ENCODE measurements around the gene RBBP8NL.

The RBBP8NL gene

DNA sequence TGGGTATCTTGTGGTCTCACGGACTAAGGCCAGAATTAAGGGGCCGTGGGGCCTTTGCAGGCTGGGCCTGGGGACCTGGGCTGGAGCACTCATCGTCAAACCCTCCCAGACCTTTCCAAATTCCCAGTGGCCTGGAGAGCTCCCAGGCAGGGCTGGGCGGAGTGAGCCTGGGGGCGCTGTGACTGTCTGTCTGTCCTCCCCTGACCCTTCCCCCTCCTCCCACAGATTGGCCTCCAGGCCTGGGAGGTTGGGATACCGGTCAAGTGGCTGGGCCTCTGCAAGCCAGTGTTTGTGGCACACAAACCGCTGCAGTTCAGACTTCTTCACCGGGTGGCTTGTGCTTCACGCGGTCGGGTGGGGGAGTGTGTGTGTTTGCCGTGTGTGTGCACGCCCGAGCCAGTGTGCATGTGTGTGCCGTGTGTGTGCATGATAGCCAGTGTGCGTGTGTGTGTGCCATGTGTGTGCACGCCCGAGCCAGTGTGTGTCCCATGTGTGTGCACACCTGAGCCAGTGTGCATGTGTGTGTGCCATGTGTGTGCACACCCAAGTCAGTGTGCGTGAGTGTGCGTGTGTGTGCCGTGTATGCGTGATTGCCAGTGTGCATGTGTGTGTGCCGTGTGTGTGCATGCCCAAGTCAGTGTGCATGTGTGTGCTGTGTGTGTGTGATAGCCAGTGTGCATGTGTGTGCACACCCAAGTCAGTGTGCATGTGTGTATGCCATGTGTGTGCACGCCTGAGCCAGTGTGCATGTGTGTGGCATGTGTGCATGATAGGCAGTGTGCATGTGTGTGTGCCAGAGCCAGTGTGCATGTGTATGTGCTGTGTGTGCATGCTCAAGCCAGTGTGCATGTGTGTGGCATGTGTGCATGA, 6.3 kb downstream of the RBBP8NL start:
- H3K9me3 ChIP-seq (ENCODE audit: control insufficient read depth, insufficient read depth, low read length), result no peaks in the 10 kb centered on the region
- no peak overlapping the region for H3K4me3 ChIP-seq (ENCODE audit: low read length)
- no peak overlapping the region for H3K27ac ChIP-seq (ENCODE audit: low read length)
- peaks cover 4% of the 10 kb centered on the region; the same call in 1 of the 2 replicates for H3K4me1 ChIP-seq (ENCODE audit: control insufficient read depth, insufficient read depth, low read length)
- DNase-seq (ENCODE audit: low read depth, low spot score), result no peak
- no peaks in the 10 kb centered on the region for H3K36me3 ChIP-seq (ENCODE audit: control insufficient read depth, insufficient read depth, low read length)
- no peaks in the 10 kb centered on the region for H3K27me3 ChIP-seq (ENCODE audit: control insufficient read depth, insufficient read depth, low read length)
- no CpG with 5 or more reads among the region's 24 CpGs for WGBS (ENCODE audit: insufficient coverage, insufficient read length)

GRCh38 chr20:62419759-62420158, 7.6 kb downstream of the RBBP8NL start:
- no CpG with 5 or more reads among the region's 9 CpGs for WGBS (ENCODE audit: insufficient coverage, insufficient read length)
- DNase-seq (ENCODE audit: low read depth, low spot score), result no peak
- no peak overlapping the region for H3K4me3 ChIP-seq (ENCODE audit: low read length)
- no peaks in the 10 kb centered on the region for H3K36me3 ChIP-seq (ENCODE audit: control insufficient read depth, insufficient read depth, low read length)
- H3K27ac ChIP-seq (ENCODE audit: low read length), result no peak overlapping the region
- no peaks in the 10 kb centered on the region for H3K27me3 ChIP-seq (ENCODE audit: control insufficient read depth, insufficient read depth, low read length)
- H3K4me1 ChIP-seq (ENCODE audit: control insufficient read depth, insufficient read depth, low read length), result peaks cover 4% of the 10 kb centered on the region
- no peaks in the 10 kb centered on the region for H3K9me3 ChIP-seq (ENCODE audit: control insufficient read depth, insufficient read depth, low read length)

DNA sequence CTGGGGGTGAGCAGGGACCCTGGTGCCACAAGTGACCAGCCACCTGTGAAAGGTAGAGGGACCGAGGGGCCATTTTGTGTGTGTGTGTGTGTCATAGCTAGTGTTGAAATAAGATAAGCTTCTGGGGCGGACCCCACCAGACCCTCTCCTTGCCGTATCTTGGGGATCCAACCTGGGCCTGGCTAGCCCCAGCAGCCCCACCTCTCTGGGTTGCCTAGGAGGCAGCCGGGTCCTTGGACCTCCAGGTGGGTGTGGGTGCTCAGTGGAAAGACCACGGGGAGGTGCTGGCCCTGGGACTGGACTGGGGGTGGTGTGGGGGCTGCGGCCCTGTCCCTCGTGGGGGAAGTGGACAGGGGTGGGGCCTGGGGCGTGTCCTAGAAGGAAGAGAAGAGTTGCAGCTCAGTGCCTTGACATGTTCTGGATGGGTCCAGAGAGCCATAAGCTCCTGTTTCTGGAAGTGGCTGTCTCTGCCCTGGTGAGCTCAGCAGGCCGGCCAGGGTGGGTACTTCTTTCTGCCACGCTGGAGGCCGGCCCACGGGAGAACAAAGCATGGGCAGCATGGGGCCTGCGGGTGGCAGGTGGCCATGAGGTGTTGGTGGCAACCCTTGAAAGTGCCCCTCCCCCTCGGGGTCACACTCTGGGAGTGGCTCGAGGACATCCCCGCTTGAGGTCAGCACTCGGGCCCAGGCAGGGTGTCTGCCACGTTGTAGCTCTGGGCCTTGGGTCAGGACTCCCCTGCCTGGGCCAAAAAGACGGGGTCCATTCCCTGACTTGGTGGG, 8.4 kb downstream of the RBBP8NL start:
- no peaks in the 10 kb centered on the region for H3K27me3 ChIP-seq (ENCODE audit: control insufficient read depth, insufficient read depth, low read length)
- no peaks in the 10 kb centered on the region for H3K36me3 ChIP-seq (ENCODE audit: control insufficient read depth, insufficient read depth, low read length)
- H3K4me1 ChIP-seq (ENCODE audit: control insufficient read depth, insufficient read depth, low read length), result peaks cover 2% of the 10 kb centered on the region
- H3K9me3 ChIP-seq (ENCODE audit: control insufficient read depth, insufficient read depth, low read length), result no peaks in the 10 kb centered on the region
- no peak overlapping the region for H3K27ac ChIP-seq (ENCODE audit: low read length)
- no peak for DNase-seq (ENCODE audit: low read depth, low spot score)
- no CpG with 5 or more reads among the region's 19 CpGs for WGBS (ENCODE audit: insufficient coverage, insufficient read length)
- H3K4me3 ChIP-seq (ENCODE audit: low read length), result no peak overlapping the region

DNA sequence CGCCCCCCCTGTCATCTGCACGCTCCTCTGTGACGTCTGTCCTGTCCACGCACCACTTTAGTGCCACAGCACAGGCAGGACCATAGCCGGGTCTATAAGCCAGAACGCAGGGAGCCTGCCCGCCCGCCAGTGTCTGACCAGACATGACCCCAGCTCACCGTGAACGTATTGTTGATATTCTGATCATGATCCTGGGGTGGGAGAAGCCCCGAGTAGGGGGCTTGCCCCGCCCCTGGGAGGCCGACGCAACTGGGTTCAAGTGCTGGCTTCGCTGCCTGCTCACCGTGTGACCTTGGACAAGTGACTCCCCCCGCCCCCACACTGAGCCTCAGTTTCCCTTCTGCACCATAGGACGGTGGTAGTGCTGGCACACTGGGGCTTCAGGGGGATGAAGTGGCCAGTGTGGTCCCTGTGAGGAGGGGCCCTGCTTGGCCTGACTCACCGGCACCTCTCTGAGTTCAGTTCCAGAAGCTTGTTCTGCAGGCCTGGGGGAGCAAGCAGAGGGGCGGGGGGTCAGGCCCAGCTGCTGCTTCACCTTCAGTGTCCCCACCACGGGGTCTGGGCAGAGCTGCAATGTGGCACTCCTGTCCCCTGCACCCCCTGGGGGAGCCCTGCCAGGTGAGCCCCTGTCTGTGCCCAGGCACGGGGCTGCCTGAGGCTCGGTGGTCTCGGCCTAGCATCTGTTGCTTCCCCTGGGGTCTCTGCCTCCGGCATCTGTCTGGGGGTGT, 9.2 kb downstream of the RBBP8NL start:
- DNase-seq (ENCODE audit: low read depth, low spot score), result no peak
- Histone ChIP-seq H3K4me1 (ENCODE audit: control insufficient read depth, insufficient read depth, low read length) (peaks cover 2% of the 10 kb centered on the region), H3K27ac (ENCODE audit: low read length) (no peak overlapping the region), H3K9me3 (ENCODE audit: control insufficient read depth, insufficient read depth, low read length) (no peaks in the 10 kb centered on the region), H3K36me3 (ENCODE audit: control insufficient read depth, insufficient read depth, low read length) (no peaks in the 10 kb centered on the region), H3K4me3 (ENCODE audit: low read length) (no peak overlapping the region), H3K27me3 (ENCODE audit: control insufficient read depth, insufficient read depth, low read length) (no peaks in the 10 kb centered on the region)
- no CpG with 5 or more reads among the region's 25 CpGs for WGBS (ENCODE audit: insufficient coverage, insufficient read length)

DNA sequence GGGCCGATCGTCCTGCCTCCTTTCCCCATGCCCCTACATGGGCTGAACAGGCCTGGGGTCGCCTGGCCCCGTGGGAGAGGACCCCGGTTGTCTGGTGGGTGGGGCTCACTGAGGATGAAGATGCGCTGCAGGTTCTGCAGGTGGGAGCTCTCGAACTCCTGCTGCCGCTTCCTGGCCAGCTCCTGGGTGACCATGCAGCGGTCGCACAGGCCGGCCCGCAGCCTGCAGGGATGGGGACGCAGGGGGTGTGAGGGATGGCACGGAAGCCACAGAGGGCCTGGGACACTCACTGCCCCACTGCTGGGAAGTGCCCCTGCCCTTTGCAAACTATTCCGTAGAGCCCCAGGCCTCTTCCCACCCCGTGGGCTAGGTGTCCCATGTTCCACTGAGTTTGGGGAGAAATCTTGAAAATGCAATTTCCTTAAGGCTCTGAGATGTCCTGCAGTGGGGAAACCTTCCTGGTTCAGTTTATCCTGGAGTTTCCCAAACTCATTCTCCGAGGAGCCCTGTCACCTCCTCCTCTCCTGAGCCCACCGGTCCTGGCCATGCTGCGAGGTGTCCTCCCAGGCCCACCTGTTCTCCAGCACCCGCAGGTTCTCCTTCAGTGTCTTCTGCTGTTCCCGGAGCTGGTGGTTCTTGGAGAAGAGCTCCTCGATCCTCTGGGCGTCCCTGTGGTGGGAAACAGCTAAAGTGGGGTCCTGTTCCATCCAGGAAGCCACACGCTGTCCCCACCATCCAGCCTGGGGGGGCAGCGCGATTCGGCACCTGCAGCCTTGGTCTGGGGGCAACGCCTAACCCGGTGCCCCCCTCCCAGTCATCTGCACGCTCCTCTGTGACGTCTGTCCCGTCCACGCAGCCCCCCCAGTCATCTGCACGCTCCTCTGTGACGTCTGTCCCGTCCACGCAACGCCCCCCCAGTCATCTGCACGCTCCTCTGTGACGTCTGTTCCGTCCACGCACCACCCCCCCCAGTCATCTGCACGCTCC, 10.4 kb downstream of the RBBP8NL start:
- Histone ChIP-seq H3K36me3 (ENCODE audit: control insufficient read depth, insufficient read depth, low read length) (no peaks in the 10 kb centered on the region), H3K27me3 (ENCODE audit: control insufficient read depth, insufficient read depth, low read length) (no peaks in the 10 kb centered on the region), H3K9me3 (ENCODE audit: control insufficient read depth, insufficient read depth, low read length) (no peaks in the 10 kb centered on the region), H3K4me3 (ENCODE audit: low read length) (no peak overlapping the region), H3K4me1 (ENCODE audit: control insufficient read depth, insufficient read depth, low read length) (peaks cover 2% of the 10 kb centered on the region), H3K27ac (ENCODE audit: low read length) (no peak overlapping the region)
- WGBS (ENCODE audit: insufficient coverage, insufficient read length), result no CpG with 5 or more reads among the region's 43 CpGs
- DNase-seq (ENCODE audit: low read depth, low spot score), result no peak

DNA sequence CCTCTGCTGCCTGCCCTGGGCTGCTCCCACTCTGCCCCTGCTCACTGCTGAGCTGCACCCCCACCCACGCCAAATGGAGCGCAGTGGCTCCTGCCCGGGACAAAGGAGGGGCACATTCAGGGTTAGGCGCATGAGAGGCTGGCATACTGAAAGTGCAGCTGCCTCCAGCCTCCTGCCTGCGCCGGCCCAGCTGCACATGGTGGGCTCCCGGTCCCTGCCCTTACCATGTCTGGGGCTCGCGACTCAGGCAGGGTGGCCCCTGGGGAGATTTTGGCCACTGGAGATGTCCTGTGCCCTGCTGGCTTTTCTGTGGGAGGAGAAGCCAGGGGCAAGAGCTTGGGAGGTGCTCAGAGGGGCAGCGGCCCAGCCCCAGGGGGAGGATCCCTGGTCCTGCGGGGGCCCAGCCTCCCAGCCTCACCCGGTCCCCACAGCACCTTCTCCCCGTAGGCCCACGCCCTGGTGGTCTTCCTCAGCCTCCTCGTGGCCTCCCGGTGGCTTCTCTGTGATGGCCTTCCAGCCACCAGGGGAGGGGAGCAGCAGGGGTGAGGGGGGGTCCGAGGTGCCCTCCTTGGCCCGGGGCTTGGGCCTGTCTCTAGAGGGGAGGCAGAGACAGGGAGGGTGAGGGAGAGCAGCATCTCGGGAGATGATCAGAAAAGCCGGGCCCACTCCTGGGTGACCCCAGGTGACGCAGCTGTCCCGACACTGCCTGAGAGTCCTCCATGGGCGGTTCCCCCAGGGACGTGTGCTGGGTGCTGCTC, 11.8 kb downstream of the RBBP8NL start:
- no peaks in the 10 kb centered on the region for H3K36me3 ChIP-seq (ENCODE audit: control insufficient read depth, insufficient read depth, low read length)
- H3K4me3 ChIP-seq (ENCODE audit: low read length), result no peak overlapping the region
- H3K27me3 ChIP-seq (ENCODE audit: control insufficient read depth, insufficient read depth, low read length), result no peaks in the 10 kb centered on the region
- no peaks in the 10 kb centered on the region for H3K9me3 ChIP-seq (ENCODE audit: control insufficient read depth, insufficient read depth, low read length)
- no peaks in the 10 kb centered on the region; the same call in 1 of the 2 replicates for H3K4me1 ChIP-seq (ENCODE audit: control insufficient read depth, insufficient read depth, low read length)
- DNase-seq (ENCODE audit: low read depth, low spot score), result no peak
- no CpG with 5 or more reads among the region's 24 CpGs for WGBS (ENCODE audit: insufficient coverage, insufficient read length)
- no peak overlapping the region for H3K27ac ChIP-seq (ENCODE audit: low read length)

DNA sequence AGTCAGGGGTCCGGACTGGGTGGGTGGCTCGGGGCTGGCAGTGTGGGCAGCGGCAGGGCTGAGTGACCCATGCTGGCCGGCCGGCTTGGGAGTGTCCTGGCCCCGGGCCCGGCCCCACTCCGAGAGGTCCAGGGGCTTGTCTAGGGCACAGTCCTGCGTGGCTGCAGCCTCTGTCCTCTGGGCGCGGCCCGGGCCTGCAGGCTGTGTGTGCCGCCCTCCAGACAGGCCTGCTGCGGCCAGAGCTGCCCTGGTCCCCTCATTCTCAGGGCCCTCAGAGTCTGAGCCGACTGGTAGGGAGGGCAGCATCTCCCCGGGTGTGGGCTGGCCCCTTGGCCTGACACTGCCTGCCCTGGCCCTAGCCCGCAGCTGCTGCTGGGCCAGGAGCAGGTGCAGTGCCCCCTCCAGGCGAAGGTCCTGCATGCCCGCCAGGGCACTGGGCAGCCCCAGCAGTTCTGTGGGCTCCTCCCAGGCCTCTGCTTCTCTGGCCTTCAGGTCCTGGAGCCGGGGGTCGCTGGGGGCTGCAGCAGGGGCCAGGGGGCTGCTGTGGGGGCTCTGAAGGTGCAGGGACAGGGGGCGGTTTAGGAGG, 13.3 kb downstream of the RBBP8NL start:
- Histone ChIP-seq H3K27me3 (ENCODE audit: control insufficient read depth, insufficient read depth, low read length) (no peaks in the 10 kb centered on the region), H3K4me3 (ENCODE audit: low read length) (no peak overlapping the region), H3K27ac (ENCODE audit: low read length) (no peak overlapping the region), H3K36me3 (ENCODE audit: control insufficient read depth, insufficient read depth, low read length) (no peaks in the 10 kb centered on the region), H3K4me1 (ENCODE audit: control insufficient read depth, insufficient read depth, low read length) (no peaks in the 10 kb centered on the region; the same call in 1 of the 2 replicates), H3K9me3 (ENCODE audit: control insufficient read depth, insufficient read depth, low read length) (no peaks in the 10 kb centered on the region)
- no peak for DNase-seq (ENCODE audit: low read depth, low spot score)
- WGBS (ENCODE audit: insufficient coverage, insufficient read length), result no CpG with 5 or more reads among the region's 22 CpGs

- no peak for DNase-seq (ENCODE audit: low read depth, low spot score)
- no peaks in the 10 kb centered on the region for H3K36me3 ChIP-seq (ENCODE audit: control insufficient read depth, insufficient read depth, low read length)
- no peak overlapping the region for H3K4me3 ChIP-seq (ENCODE audit: low read length)
- H3K27ac ChIP-seq (ENCODE audit: low read length), result no peak overlapping the region
- H3K4me1 ChIP-seq (ENCODE audit: control insufficient read depth, insufficient read depth, low read length), result no peaks in the 10 kb centered on the region; the same call in 1 of the 2 replicates
- no peaks in the 10 kb centered on the region for H3K27me3 ChIP-seq (ENCODE audit: control insufficient read depth, insufficient read depth, low read length)
- no CpG with 5 or more reads among the region's 11 CpGs for WGBS (ENCODE audit: insufficient coverage, insufficient read length)
- no peaks in the 10 kb centered on the region for H3K9me3 ChIP-seq (ENCODE audit: control insufficient read depth, insufficient read depth, low read length)
Observed at GRCh38 chr20:62413025-62413570, 14.2 kb downstream of the RBBP8NL start.
